Peyer's patch (tissue), 4 donors: ENCODE data around the gene ZNF710. TPM values are rescaled to one million over a fixed set of nuclear protein-coding genes. Genes with fewer than 3 reads are reported as not detected.

Source experiments
- DNase-seq, 3 donors: peaks; one replicate each; pipeline ENCODE4 v3.0.0-alpha.2; 2017 to 2019
- H3K27ac ChIP-seq, 4 donors: fragments of 200-600 bp; sonication (generic); one replicate each; pipeline ENCODE4 v1.5.1; 2016 to 2019
- H3K27me3 ChIP-seq, 2 donors: fragments of 200-600 bp; sonication (generic); one replicate each; pipeline ENCODE4 v1.5.1; 2019
- H3K36me3 ChIP-seq, 3 donors: fragments of 200-600 bp; sonication (generic); one replicate each; pipeline ENCODE4 v1.5.1; 2016 to 2019
- H3K4me1 ChIP-seq, 4 donors: fragments of 200-600 bp; sonication (generic); one replicate each; pipeline ENCODE4 v1.5.1; 2016 to 2019
- H3K4me3 ChIP-seq, 4 donors: fragments of 200-600 bp; sonication (generic); 1 replicate in 3 of 4; 2 replicates in 1 of 4; pipeline ENCODE4 v1.5.1; 2016 to 2019; ENCODE audit warnings: mild to moderate bottlenecking in 1 of 4
- H3K9me3 ChIP-seq, 4 donors: fragments of 200-600 bp; sonication (generic); one replicate each; pipeline ENCODE4 v1.5.1; 2016 to 2019; ENCODE audit warnings: mild to moderate bottlenecking in 1 of 4
- POLR2A ChIP-seq, 2 donors: fragments of 450-650 bp; IDR thresholded peaks; one replicate each; pipeline ENCODE4 v1.5.1; 2017; ENCODE audit warnings: antibody characterized with exemption in 2 of 2, mild to moderate bottlenecking in 2 of 2, moderate library complexity in 2 of 2
- total RNA-seq, 4 donors: library from RNA; depleted of rRNA; stranded (reverse); fragments of >200 nt; gene quantifications; one replicate each; pipeline ENCODE4 v1.1.0, GENCODE V29; 2016
- TF ChIP-seq, protein P1 (sequence below), 6 experiments: fragments of 450-650 bp in 4 of 6; fragments of 200-600 bp in 2 of 6; sonication (generic) in 1 of 6; IDR thresholded peaks; one replicate each; pipeline ENCODE4 v1.5.1; 2017 to 2019; ENCODE audit warnings: antibody characterized with exemption in 6 of 6, mild to moderate bottlenecking in 3 of 6, moderate library complexity in 1 of 6

Gene ZNF710
- total RNA-seq, 4 donors from 2014 or later, result 19.8 to 31.3 (median 23.2) TPM

DNA sequence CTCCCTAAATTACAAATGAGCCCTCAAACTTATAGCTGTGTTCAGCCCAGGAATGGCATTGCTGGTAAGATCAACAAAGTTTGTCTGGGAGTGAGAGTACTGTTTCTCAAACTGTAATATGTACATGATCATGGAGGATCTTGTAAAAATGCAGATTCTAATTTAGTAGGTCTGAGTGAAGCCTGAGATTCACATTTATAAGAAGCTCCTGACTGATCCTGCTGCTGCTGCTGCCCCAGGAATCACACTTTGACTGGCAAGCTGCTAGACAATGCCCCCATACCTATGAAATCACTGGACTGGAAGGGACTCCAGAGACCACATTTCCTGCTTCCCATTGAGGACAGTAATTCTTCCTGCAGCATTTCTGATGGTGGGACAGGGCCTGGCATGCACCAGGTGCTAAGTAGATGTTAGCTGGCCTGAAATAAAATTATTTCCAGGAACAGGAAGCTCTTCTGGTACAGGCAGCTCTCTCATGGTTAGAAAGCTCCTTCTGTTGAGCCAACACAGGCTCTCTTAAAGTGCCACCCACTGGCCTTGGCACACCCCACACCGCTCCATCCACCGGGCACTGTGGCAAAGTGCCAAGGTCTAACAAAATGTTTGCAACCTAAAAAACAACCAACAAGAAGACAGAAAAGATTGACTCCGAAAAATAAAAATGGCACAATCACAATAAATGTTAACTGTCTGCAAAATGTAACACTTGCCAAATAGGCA is 36.7 kb upstream of the ZNF710 start:
- no peaks in the 10 kb centered on the region for H3K9me3 ChIP-seq
- no peak overlapping the region for H3K4me3 ChIP-seq
- H3K27me3 ChIP-seq, result no peaks in the 10 kb centered on the region
- no peak for DNase-seq
- TF ChIP-seq POLR2A (IDR thresholded peaks at IDR 0.05), result no peak
- TF ChIP-seq, protein P1, sequence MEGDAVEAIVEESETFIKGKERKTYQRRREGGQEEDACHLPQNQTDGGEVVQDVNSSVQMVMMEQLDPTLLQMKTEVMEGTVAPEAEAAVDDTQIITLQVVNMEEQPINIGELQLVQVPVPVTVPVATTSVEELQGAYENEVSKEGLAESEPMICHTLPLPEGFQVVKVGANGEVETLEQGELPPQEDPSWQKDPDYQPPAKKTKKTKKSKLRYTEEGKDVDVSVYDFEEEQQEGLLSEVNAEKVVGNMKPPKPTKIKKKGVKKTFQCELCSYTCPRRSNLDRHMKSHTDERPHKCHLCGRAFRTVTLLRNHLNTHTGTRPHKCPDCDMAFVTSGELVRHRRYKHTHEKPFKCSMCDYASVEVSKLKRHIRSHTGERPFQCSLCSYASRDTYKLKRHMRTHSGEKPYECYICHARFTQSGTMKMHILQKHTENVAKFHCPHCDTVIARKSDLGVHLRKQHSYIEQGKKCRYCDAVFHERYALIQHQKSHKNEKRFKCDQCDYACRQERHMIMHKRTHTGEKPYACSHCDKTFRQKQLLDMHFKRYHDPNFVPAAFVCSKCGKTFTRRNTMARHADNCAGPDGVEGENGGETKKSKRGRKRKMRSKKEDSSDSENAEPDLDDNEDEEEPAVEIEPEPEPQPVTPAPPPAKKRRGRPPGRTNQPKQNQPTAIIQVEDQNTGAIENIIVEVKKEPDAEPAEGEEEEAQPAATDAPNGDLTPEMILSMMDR (IDR thresholded peaks at IDR 0.05), result no peak
- no peak overlapping the region for H3K27ac ChIP-seq
- H3K4me1 ChIP-seq, result no peaks in the 10 kb centered on the region
- no peaks in the 10 kb centered on the region for H3K36me3 ChIP-seq

DNA sequence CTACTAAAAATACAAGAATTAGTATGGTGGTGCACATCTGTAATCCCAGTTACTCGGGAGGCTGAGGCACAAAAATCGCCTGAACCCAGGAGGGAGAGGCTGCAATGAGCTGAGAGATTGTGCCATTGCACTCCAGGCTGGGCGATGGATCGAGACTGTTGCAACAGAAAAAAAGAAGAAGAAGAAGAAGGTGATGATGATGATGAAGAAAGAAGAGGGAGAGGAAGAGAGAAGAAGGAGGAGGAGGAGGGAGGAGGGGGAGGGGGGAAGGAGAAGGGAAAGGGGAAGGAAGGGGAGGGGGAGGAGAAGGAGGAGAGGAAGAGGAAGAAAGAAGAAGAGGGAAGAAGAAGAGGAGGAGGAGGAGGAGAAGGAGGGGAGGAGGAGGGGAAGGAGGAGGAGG is 33.2 kb upstream of the ZNF710 start:
- H3K4me1 ChIP-seq, result no peaks in the 10 kb centered on the region
- no peak for TF ChIP-seq POLR2A (IDR thresholded peaks at IDR 0.05)
- TF ChIP-seq, protein P1 (IDR thresholded peaks at IDR 0.05), result no peak
- no peaks in the 10 kb centered on the region for H3K27me3 ChIP-seq
- no peaks in the 10 kb centered on the region for H3K36me3 ChIP-seq
- no peak for DNase-seq
- no peaks in the 10 kb centered on the region for H3K9me3 ChIP-seq
- no peak overlapping the region for H3K27ac ChIP-seq
- no peak overlapping the region for H3K4me3 ChIP-seq

DNA sequence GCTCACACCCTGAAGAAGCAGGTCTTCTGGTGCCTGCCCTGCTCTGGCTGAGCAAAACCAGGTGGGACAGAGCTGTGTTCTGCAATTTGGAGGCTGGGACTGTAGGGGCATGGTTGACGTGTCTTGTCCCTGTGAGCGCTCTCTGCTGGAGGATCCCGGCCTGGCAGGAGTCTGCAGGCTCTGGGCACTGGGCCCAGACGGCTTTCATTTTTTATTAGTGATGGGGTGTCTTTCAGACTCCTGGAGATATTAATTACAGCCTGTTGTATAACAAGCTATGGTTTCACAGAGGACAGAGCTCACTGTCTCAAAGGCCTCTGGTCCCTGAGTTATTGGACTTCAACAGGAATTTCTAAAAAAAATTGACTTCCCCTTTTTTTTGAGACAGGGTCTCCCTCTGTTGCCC is 29.5 kb upstream of the ZNF710 start:
- H3K4me3 ChIP-seq, result no peak overlapping the region
- H3K9me3 ChIP-seq, result no peaks in the 10 kb centered on the region
- H3K27ac ChIP-seq, result no peak overlapping the region
- TF ChIP-seq, protein P1 (IDR thresholded peaks at IDR 0.05), result peak in 4 of 6 experiments; percentile 53 to 83 (median 67)
- no peak for TF ChIP-seq POLR2A (IDR thresholded peaks at IDR 0.05)
- H3K27me3 ChIP-seq, result no peaks in the 10 kb centered on the region
- DNase-seq, result peak; percentile 45 to 85 (median 84)
- no peaks in the 10 kb centered on the region for H3K36me3 ChIP-seq
- H3K4me1 ChIP-seq, result peaks cover 0 to 3% (median 0%) of the 10 kb centered on the region in 4 donors

DNA sequence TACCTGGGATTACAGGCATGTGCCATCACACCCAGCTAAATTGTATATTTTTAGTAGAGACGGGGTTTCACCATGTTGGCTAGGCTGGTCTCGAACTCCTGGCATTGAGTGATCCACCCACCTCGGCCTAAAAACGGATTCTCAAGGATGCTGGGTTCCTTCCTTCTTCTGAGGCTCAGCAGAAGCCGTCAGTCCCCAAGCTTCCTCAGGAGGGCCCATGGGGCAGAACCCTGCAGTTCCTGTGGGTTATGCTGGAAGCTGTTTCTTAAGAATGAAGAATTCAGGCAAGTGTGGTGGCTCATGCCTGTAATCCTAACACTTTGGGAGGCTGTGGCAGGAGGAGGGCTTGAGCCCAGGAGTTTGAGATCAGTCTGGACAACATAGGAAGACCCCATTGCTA is 29.0 kb upstream of the ZNF710 start:
- H3K27me3 ChIP-seq, result no peaks in the 10 kb centered on the region
- no peaks in the 10 kb centered on the region for H3K36me3 ChIP-seq
- H3K27ac ChIP-seq, result no peak overlapping the region
- H3K4me3 ChIP-seq, result no peak overlapping the region
- no peak for TF ChIP-seq POLR2A (IDR thresholded peaks at IDR 0.05)
- TF ChIP-seq, protein P1 (IDR thresholded peaks at IDR 0.05), result no peak
- no peak for DNase-seq
- peaks cover 0 to 3% (median 0%) of the 10 kb centered on the region in 4 donors for H3K4me1 ChIP-seq
- H3K9me3 ChIP-seq, result no peaks in the 10 kb centered on the region

DNA sequence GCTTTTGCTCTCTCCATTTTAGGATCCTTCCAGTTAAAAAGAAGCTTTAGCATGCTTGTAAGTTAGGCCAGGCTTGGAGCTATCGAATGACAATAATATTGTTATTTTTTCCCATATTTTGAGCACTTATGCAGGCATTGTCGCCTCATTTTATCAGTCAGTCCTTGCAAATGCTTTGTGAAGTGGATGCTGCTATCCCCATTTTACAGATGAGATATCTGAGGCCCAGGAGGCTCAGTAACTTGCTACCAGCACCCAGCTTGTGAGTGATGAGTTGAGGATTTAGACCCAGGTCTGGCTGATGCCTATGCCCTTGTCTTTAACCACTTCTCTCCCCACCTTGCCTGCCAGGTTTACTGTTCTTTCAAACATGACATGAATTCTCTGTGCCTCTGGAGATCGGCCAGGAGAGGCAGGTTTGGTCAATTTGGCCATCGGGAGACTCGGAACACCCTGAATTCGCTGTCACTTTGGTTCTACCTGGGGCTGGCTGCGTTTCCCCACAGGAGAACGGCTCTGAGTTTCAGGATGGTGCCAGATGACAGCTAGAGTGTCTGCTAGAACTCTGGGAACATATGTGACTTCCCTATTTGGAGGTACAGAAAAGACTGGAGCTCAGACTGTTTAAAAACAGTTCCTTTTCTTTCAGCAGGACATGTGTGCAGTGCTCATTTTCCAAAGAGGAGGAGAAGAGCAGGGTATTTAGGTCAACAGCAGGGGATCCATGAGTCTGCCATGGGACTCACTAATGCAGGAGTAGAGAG is 25.5 kb upstream of the ZNF710 start:
- H3K4me1 ChIP-seq, result peaks cover 0 to 3% (median 0%) of the 10 kb centered on the region in 4 donors
- H3K9me3 ChIP-seq, result no peaks in the 10 kb centered on the region
- no peak overlapping the region for H3K4me3 ChIP-seq
- DNase-seq, result no peak
- no peaks in the 10 kb centered on the region for H3K36me3 ChIP-seq
- no peak for TF ChIP-seq POLR2A (IDR thresholded peaks at IDR 0.05)
- TF ChIP-seq, protein P1 (IDR thresholded peaks at IDR 0.05), result no peak
- H3K27me3 ChIP-seq, result no peaks in the 10 kb centered on the region
- H3K27ac ChIP-seq, result peak overlapping the region in 1 of 4 donors; percentile 8
